Prostate gland (tissue), 2 donors: ENCODE measurements around the gene PEX3. TPM values are rescaled to one million over a fixed set of nuclear protein-coding genes. Genes with fewer than 3 reads are reported as not detected.
"Not testable (repeated sequence)": the region's sequence is repeated elsewhere in the genome, so short reads cannot be mapped to it uniquely, and the experiment has no call there.

Experiments
- DNase-seq: peaks from one replicate; pipeline ENCODE4 v3.0.0-alpha.2; 2019; ENCODE audit warnings: low spot score
- H3K27ac ChIP-seq, 2 donors: fragments of 200-600 bp; sonication (generic); 2 replicates each; pipeline ENCODE4 v1.5.1; 2017 to 2019
- H3K27me3 ChIP-seq: fragments of 200-600 bp; sonication (generic); replicated peaks from 2 replicates; pipeline ENCODE4 v1.5.1; 2019; ENCODE audit not compliant: insufficient read depth
- H3K36me3 ChIP-seq, 2 donors: fragments of 200-600 bp; sonication (generic); 1 replicate in 1 of 2; 2 replicates in 1 of 2; pipeline versions ENCODE4 v1.5.1 to v1.8.1; 2017 to 2019
- H3K4me1 ChIP-seq: fragments of 200-600 bp; sonication (generic); replicated peaks from 2 replicates; pipeline ENCODE4 v1.5.1; 2019
- H3K4me3 ChIP-seq, 2 donors: fragments of 200-600 bp; sonication (generic); 2 replicates each; pipeline ENCODE4 v1.5.1; 2017 to 2019
- H3K9me3 ChIP-seq: fragments of 200-600 bp; sonication (generic); 2 replicates; pipeline ENCODE4 v1.5.1; 2017
- POLR2A ChIP-seq: fragments of 450-650 bp; IDR thresholded peaks from one replicate; pipeline ENCODE4 v1.6.1; 2016; ENCODE audit warnings: antibody characterized with exemption, mild to moderate bottlenecking
- POLR2AphosphoS5 ChIP-seq: sonication (generic); formaldehyde crosslinking; IDR thresholded peaks from one replicate; pipeline ENCODE4 v1.6.1; 2017; ENCODE audit warnings: antibody characterized with exemption
- WGBS: methylation state at CpG from one replicate; pipeline ENCODE4 v1.1.5; 2018; 5-methylcytosine and 5-hydroxymethylcytosine counted together
- intact Hi-C: fragments of 100-400 bp; cut with DNase I; formaldehyde crosslinking; loops from one replicate; pipeline ENCODE4 v1.14.2; 2022
- total RNA-seq, 2 donors: library from RNA; depleted of rRNA; stranded (reverse); fragments of >200 nt; gene quantifications; one replicate each; pipeline ENCODE4 v1.1.0, GENCODE V29; 2016
- TF ChIP-seq, protein P1 (sequence below), 4 experiments: fragments of 200-600 bp in 2 of 4; fragments of 450-650 bp in 2 of 4; sonication (generic) in 2 of 4; IDR thresholded peaks; 1 replicate in 3 of 4; 2 replicates in 1 of 4; pipeline ENCODE4 v1.5.1; 2016 to 2019; ENCODE audit warnings: antibody characterized with exemption in 4 of 4, mild to moderate bottlenecking in 2 of 4, moderate library complexity in 2 of 4

The PEX3 gene
- total RNA-seq, 2 donors from 2014 or later: 16.0 to 23.7 TPM

DNA sequence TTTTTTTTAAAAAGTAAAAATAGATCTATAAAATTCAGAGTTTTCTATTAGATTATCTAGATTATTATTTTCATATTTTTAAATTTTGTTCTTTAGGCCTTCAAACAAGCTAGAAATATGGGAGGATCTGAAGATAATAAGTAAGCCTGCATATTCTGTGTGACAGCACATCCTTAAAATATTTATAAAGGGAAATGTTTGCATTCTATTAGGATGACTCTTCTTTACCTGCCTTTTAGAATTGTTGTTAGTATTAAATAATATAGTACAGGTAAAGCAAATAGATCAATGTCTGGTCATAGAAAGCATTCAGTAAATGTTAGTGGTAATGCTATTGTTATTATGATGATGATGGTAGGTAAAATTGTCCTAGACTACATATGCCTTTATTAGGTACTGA, 17.4 kb downstream of the PEX3 start:
- intact Hi-C loops: no loop called here
- Histone ChIP-seq H3K4me1 (no peaks in the 10 kb centered on the region), H3K27me3 (no peaks in the 10 kb centered on the region), H3K9me3 (no peaks in the 10 kb centered on the region), H3K27ac (no peak overlapping the region), H3K36me3 (no peaks in the 10 kb centered on the region), H3K4me3 (no peak overlapping the region)
- DNase-seq: no peak
- TF ChIP-seq POLR2A: no peak
- TF ChIP-seq POLR2AphosphoS5: no peak
- TF ChIP-seq, protein P1, sequence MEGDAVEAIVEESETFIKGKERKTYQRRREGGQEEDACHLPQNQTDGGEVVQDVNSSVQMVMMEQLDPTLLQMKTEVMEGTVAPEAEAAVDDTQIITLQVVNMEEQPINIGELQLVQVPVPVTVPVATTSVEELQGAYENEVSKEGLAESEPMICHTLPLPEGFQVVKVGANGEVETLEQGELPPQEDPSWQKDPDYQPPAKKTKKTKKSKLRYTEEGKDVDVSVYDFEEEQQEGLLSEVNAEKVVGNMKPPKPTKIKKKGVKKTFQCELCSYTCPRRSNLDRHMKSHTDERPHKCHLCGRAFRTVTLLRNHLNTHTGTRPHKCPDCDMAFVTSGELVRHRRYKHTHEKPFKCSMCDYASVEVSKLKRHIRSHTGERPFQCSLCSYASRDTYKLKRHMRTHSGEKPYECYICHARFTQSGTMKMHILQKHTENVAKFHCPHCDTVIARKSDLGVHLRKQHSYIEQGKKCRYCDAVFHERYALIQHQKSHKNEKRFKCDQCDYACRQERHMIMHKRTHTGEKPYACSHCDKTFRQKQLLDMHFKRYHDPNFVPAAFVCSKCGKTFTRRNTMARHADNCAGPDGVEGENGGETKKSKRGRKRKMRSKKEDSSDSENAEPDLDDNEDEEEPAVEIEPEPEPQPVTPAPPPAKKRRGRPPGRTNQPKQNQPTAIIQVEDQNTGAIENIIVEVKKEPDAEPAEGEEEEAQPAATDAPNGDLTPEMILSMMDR (IDR thresholded peaks at IDR 0.05): no peak

DNA sequence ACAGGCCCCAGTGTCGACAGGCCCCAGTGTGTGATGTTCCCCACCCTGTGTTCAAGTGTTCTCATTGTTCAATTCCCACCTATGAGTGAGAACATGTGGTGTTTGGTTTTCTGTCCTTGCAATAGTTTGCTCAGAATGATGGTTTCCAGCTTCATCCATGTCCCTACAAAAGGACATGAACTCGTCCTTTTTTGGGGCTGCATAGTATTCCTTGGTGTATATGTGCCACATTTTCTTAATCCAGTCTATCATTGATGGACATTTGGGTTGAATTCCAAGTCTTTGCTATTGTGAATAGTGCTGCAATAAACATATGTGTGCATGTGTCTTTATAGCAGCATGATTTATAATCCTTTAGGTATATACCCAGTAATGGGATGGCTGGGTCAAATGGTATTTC, 18.2 kb downstream of the PEX3 start:
- DNase-seq, H3K27me3 ChIP-seq, H3K9me3 ChIP-seq, H3K4me3 ChIP-seq, H3K4me1 ChIP-seq, H3K27ac ChIP-seq, H3K36me3 ChIP-seq, intact Hi-C loops: not testable (repeated sequence)
- 91% methylated on average over 2 of the region's 2 CpGs for WGBS

DNA sequence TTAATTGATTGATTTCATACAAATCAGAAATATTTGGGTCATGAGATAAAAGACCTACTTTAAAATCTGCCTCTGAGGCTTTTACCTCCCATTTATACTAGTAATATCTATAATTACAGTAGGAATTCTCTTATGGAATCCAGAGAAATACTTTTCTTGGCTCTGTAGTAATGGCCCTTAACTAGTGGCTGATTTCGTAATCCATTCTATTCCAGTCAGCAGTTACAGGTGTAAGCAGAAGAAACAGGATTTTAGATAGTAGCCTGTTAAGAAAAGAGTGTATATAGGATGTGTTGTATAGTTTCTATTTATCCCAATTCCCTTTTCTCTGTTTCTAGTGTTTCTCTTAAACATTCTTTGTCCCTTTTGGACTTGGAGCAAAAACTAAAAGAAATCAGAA, 21.2 kb downstream of the PEX3 start:
- no peaks in the 10 kb centered on the region for H3K36me3 ChIP-seq
- no peaks in the 10 kb centered on the region for H3K9me3 ChIP-seq
- intact Hi-C loops: no loop called here
- TF ChIP-seq POLR2A (no peak), POLR2AphosphoS5 (no peak)
- TF ChIP-seq, protein P1 (IDR thresholded peaks at IDR 0.05): no peak
- 97% methylated on average over 1 of the region's 1 CpG for WGBS
- H3K4me1 ChIP-seq: no peaks in the 10 kb centered on the region
- H3K4me3 ChIP-seq: no peak overlapping the region
- H3K27ac ChIP-seq: no peak overlapping the region
- no peaks in the 10 kb centered on the region for H3K27me3 ChIP-seq
- no peak for DNase-seq

DNA sequence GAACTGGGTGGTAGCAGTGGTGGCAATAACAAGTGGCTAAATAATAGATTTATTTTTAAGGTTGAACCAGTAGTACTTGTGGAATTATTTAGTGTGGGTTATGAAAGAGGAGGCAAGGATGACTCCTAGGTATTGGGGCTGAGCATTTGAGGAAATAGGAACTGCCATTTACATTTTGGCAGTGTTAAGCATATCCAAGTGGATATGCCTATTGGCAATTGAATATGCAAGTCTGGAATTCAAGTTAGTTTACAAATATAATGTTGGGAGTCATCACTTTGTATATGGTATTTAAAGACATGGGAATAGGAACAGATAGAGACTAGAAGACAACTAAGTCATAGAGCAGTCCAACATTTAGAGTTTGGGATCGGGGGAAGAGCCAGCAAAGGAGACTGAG, 25.9 kb downstream of the PEX3 start:
- intact Hi-C loops: no loop called here
- no peak overlapping the region for H3K4me3 ChIP-seq
- no peaks in the 10 kb centered on the region for H3K4me1 ChIP-seq
- no peaks in the 10 kb centered on the region for H3K9me3 ChIP-seq
- H3K27me3 ChIP-seq: no peaks in the 10 kb centered on the region
- no peak for DNase-seq
- no peaks in the 10 kb centered on the region for H3K36me3 ChIP-seq
- H3K27ac ChIP-seq: no peak overlapping the region
- WGBS: 100% methylated on average over 1 of the region's 1 CpG
- TF ChIP-seq POLR2A (no peak), POLR2AphosphoS5 (no peak)
- TF ChIP-seq, protein P1 (IDR thresholded peaks at IDR 0.05): no peak

DNA sequence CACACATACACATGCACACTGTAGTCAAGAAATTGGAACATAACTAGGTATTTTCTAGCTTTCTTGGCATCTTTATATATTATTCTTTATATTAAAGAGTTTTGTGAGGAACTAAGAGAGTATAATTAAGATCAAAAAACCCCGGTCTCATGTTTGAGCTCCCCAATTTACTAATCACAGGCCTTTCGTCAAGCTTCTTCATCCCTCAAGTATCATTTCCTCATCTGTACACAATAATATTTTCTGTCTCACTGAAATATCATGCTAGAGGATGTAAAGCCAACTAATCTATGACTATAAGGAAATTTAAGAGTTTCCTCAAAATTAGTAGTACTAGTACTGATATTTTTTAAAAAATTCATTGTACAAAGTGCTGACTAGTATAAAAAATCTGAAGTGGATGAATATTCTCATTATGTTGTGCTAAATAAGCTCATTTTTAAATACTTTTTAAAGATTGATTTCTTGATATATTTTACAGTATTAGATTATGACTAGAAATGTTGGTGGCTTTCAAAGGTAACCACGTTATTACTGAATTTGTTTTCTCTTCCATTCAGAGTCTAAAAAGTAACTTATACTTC, 28.0 kb downstream of the PEX3 start:
- no peak overlapping the region for H3K27ac ChIP-seq
- H3K27me3 ChIP-seq: no peaks in the 10 kb centered on the region
- no peaks in the 10 kb centered on the region for H3K36me3 ChIP-seq
- H3K4me3 ChIP-seq: no peak overlapping the region
- intact Hi-C loops: no loop called here
- DNase-seq: no peak
- WGBS: 94% methylated on average over 3 of the region's 3 CpGs
- TF ChIP-seq POLR2A (no peak), POLR2AphosphoS5 (no peak)
- TF ChIP-seq, protein P1 (IDR thresholded peaks at IDR 0.05): no peak
- no peaks in the 10 kb centered on the region for H3K9me3 ChIP-seq
- H3K4me1 ChIP-seq: no peaks in the 10 kb centered on the region
